Adrenal gland (tissue), 12 donors: Measurements from ENCODE around the gene TRMT11. TPM values are rescaled to one million over a fixed set of nuclear protein-coding genes. Genes with fewer than 3 reads are reported as not detected.

Experiments used
- DNase-seq, 7 donors: peaks; one replicate each; pipeline ENCODE4 v3.0.0-alpha.2; 2019 to 2020
- H3K27ac ChIP-seq, 5 donors: fragments of 200-600 bp; sonication (generic) in 4 of 5; 1 replicate in 3 of 5; 2 replicates in 2 of 5; pipeline versions ENCODE4 v1.5.1 to v1.8.0; 2016 to 2020; ENCODE audit warnings: mild to moderate bottlenecking in 1 of 5
- H3K27me3 ChIP-seq: fragments of 200-600 bp; 2 replicates; pipeline ENCODE4 v1.8.0; 2021
- H3K36me3 ChIP-seq, 2 donors: fragments of 200-600 bp; replicated peaks in 1 of 2; 1 replicate in 1 of 2; 2 replicates in 1 of 2; pipeline versions ENCODE4 v1.5.1 to v1.8.0; 2018 to 2022
- H3K4me1 ChIP-seq, 2 donors: fragments of 200-600 bp; replicated peaks in 1 of 2; 1 replicate in 1 of 2; 2 replicates in 1 of 2; pipeline versions ENCODE4 v1.5.1 to v1.8.0; 2018 to 2021
- H3K4me3 ChIP-seq, 4 donors: fragments of 200-600 bp; sonication (generic) in 3 of 4; one replicate each; pipeline ENCODE4 v1.5.1; 2016 to 2018
- H3K9me3 ChIP-seq, 3 donors: fragments of 200-600 bp; sonication (generic) in 1 of 3; replicated peaks in 1 of 3; 1 replicate in 2 of 3; 2 replicates in 1 of 3; pipeline versions ENCODE4 v1.5.1 to v1.8.0; 2016 to 2021
- POLR2A ChIP-seq, 2 donors: fragments of 450-650 bp; IDR thresholded peaks; one replicate each; pipeline ENCODE4 v1.6.1; 2017; ENCODE audit warnings: antibody characterized with exemption in 2 of 2, mild to moderate bottlenecking in 2 of 2, moderate library complexity in 1 of 2
- WGBS, 4 donors: extraction: QIAGEN DNeasy Blood & Tissue Kit in 2 of 4; methylation state at CpG; one replicate each; pipeline versions ENCODE4 v1.1.5 to v1.1.7; 2013 to 2017; 5-methylcytosine and 5-hydroxymethylcytosine counted together
- intact Hi-C, 2 donors: fragments of 100-400 bp; cut with DNase I; formaldehyde crosslinking; loops; one replicate each; pipeline versions ENCODE4 v1.14.1 to v1.15.0; 2022 to 2023
- polyA plus RNA-seq, 3 donors: library from polyadenylated mRNA; stranded (reverse); fragments of 200-250 nt in 2 of 3; fragments of 350-450 nt in 1 of 3; fragmentation: Illumina TruSeq in 1 of 3; extraction: RNeasy Lipid Tissue Mini Kit (QIAGEN cat#74804) in 1 of 3; gene quantifications; one replicate each; pipeline ENCODE4 v1.2.3, GENCODE V29; 2013 to 2014
- total RNA-seq, 9 donors: library from RNA; depleted of rRNA in 4 of 9; stranded (reverse); fragments of >200 nt in 4 of 9; fragments of 120-200 nt in 1 of 9; fragmentation: NEBNext Ultra II Directional in 1 of 9; extraction: Animal tissue kit (Norgen Biotek cat#: 25700) in 1 of 9; gene quantifications; one replicate each; pipeline versions ENCODE4 v1.1.0 to v1.2.4, GENCODE V29; 2013 to 2023
- TF ChIP-seq, protein P1 (sequence below), 6 experiments: fragments of 450-650 bp in 4 of 6; fragments of 200-600 bp in 2 of 6; sonication (generic) in 1 of 6; IDR thresholded peaks; 1 replicate in 5 of 6; 2 replicates in 1 of 6; pipeline versions ENCODE4 v1.5.1 to v1.8.0; 2016 to 2021; ENCODE audit warnings: antibody characterized with exemption in 6 of 6, mild to moderate bottlenecking in 2 of 6, moderate library complexity in 1 of 6
- donor health status: healthy with polysubstance abuse.
- donor health status: Bipolar disorder and iron deficiency.
- donor health status: DM: yes; HTN: yes; CAD: no.
- donor health status: DM: no; HTN: no; CAD: no.
- donor health status: DM: no; HTN: no; CAD: no.
- donor health status: DM: yes; HTN: yes; CAD: no.

TRMT11 gene
- total and polyA plus RNA-seq, 12 donors, result 9.7 to 29.9 (median 17.9) TPM

DNA sequence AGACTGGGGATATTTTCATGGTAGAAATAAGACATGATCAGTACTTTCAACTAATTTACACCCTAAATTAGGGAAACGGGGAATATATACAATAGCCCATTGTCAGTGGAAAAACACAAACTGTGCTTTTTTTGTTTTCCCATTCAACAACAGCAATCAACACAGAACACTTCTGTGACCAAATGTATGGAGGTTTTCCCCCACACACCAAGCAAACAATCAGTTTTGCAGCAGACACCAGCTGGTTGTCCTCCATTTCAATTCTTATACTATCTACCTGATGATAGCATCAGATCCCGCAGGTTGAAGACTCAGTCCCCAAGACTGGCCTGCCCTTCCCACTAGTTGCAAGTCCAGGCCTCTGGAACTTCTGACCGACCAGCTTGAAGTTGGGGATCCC is 25.2 kb upstream of the TRMT11 start:
- H3K27me3 ChIP-seq, result no peaks in the 10 kb centered on the region
- no peaks in the 10 kb centered on the region for H3K9me3 ChIP-seq
- intact Hi-C loops, result loop anchor here in 1 of 2 donors (5.0 kb wide), 1 partner anchor 54 kb away; no protein-coding TSS in a partner anchor
- no peak overlapping the region for H3K4me3 ChIP-seq
- DNase-seq, result no peak
- TF ChIP-seq POLR2A (IDR thresholded peaks at IDR 0.05), result no peak
- TF ChIP-seq, protein P1, sequence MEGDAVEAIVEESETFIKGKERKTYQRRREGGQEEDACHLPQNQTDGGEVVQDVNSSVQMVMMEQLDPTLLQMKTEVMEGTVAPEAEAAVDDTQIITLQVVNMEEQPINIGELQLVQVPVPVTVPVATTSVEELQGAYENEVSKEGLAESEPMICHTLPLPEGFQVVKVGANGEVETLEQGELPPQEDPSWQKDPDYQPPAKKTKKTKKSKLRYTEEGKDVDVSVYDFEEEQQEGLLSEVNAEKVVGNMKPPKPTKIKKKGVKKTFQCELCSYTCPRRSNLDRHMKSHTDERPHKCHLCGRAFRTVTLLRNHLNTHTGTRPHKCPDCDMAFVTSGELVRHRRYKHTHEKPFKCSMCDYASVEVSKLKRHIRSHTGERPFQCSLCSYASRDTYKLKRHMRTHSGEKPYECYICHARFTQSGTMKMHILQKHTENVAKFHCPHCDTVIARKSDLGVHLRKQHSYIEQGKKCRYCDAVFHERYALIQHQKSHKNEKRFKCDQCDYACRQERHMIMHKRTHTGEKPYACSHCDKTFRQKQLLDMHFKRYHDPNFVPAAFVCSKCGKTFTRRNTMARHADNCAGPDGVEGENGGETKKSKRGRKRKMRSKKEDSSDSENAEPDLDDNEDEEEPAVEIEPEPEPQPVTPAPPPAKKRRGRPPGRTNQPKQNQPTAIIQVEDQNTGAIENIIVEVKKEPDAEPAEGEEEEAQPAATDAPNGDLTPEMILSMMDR (IDR thresholded peaks at IDR 0.05), result no peak
- no peaks in the 10 kb centered on the region for H3K36me3 ChIP-seq
- H3K4me1 ChIP-seq, result peaks cover 16 to 33% of the 10 kb centered on the region in 2 donors
- H3K27ac ChIP-seq, result no peak overlapping the region
- 89 to 95% (median 94%) methylated on average over 3 of the region's 3 CpGs for WGBS, 4 donors

DNA sequence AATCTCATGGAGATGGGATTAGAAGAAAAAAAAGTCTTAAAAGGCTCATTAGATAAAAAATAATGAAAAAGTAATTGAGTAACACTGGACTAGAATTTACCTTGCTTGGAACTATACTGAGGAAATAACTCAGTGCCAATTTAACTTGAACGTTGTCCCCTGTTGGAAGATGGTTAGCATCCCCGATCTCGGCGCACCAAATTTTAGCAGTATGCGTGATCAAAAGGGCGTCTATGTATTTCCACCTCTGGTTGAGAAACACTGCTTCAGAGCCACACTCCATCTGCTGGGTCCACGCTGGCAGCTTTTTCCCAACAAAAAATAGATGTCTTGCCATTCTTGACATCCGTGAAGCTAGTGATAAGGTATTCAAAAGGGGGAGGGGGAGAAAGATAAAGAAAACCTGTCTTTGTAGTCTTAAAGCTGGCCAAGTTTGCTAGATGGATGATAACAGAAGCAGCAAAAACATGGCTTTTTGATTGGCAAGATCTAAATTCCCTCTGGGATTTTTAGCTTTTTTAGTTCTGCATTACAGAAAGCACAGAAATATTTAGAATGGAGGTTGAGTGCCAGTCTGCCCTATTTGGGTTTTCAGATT is 23.3 kb upstream of the TRMT11 start:
- TF ChIP-seq, protein P1 (IDR thresholded peaks at IDR 0.05), result no peak
- no peak for TF ChIP-seq POLR2A (IDR thresholded peaks at IDR 0.05)
- no peak for DNase-seq
- H3K4me3 ChIP-seq, result no peak overlapping the region
- WGBS, 4 donors, result 82 to 88% (median 85%) methylated on average over 8 of the region's 8 CpGs
- H3K4me1 ChIP-seq, result peaks cover 10 to 31% of the 10 kb centered on the region in 2 donors
- H3K27me3 ChIP-seq, result no peaks in the 10 kb centered on the region
- no peaks in the 10 kb centered on the region for H3K36me3 ChIP-seq
- intact Hi-C loops, result loop anchor here in 1 of 2 donors (5.0 kb wide), 1 partner anchor 56 kb away; no protein-coding TSS in a partner anchor
- H3K9me3 ChIP-seq, result no peaks in the 10 kb centered on the region
- no peak overlapping the region for H3K27ac ChIP-seq

DNA sequence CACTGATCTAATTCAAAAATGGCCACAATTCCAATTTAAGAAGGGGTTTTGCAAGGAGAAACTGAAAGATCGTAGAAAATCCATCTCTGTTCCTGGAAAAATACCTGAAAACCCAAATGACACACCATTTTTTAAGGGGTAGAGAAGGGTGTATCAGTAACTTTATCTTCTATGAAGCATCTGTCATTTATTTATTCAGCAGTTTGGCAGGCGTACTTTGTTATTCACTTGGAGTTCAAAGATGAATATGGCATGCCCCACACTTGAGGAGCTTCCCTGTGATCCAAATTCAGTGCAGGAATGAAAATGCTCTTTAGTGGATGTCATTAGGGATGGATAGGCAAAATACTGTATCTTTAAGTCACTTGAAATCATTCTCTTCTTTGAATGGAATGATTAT is 22.5 kb upstream of the TRMT11 start:
- WGBS, 4 donors, result 77 to 90% (median 81%) methylated on average over 2 of the region's 2 CpGs
- TF ChIP-seq, protein P1 (IDR thresholded peaks at IDR 0.05), result no peak
- TF ChIP-seq POLR2A (IDR thresholded peaks at IDR 0.05), result no peak
- DNase-seq, result no peak
- Histone ChIP-seq H3K36me3 (no peaks in the 10 kb centered on the region), H3K27ac (no peak overlapping the region), H3K27me3 (no peaks in the 10 kb centered on the region), H3K9me3 (no peaks in the 10 kb centered on the region), H3K4me3 (no peak overlapping the region), H3K4me1 (peaks cover 5 to 23% of the 10 kb centered on the region in 2 donors)
- intact Hi-C loops, result loop anchor here in 1 of 2 donors (5.0 kb wide), 1 partner anchor 57 kb away; no protein-coding TSS in a partner anchor

DNA sequence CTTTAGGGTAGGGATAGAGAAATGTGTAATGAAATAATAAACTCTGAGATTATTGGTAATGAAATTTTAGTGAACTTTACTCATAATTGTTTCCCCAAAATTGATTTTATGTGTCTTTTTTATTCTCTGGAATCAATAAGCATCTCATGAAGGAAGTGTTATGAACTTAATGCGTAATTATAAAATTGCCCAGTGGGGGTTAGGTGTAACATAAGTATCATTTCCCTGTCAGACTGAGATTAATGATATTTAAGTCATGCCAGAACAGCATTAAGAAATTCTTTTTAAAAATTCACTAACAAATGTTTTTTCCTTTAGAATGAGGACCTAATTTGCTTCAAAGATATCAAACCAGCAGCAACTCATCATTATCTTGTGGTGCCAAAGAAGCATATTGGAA is 19.8 kb upstream of the TRMT11 start:
- Histone ChIP-seq H3K36me3 (no peaks in the 10 kb centered on the region), H3K4me3 (no peak overlapping the region), H3K27ac (peak overlapping the region in 1 of 5 donors; percentile 5), H3K27me3 (no peaks in the 10 kb centered on the region), H3K4me1 (peaks cover 0 to 13% of the 10 kb centered on the region in 2 donors), H3K9me3 (no peaks in the 10 kb centered on the region)
- intact Hi-C loops, result no loop called here
- TF ChIP-seq, protein P1 (IDR thresholded peaks at IDR 0.05), result no peak
- TF ChIP-seq POLR2A (IDR thresholded peaks at IDR 0.05), result no peak
- 92 to 100% (median 97%) methylated on average over 1 of the region's 1 CpG for WGBS, 4 donors
- no peak for DNase-seq
